Common myeloid progenitor, CD34-positive (primary cell): ENCODE measurements around the gene HDAC6.

ENCODE experiments used
- CTCF ChIA-PET: fragments of 350-600 bp; sonication (Branson Sonifier 250); formaldehyde crosslinking; loops from one replicate; lab custom pipeline; 2021; ENCODE audit warnings: antibody characterized with exemption; lab: Charles Lee
- POLR2A ChIA-PET: fragments of 350-600 bp; sonication (Branson Sonifier 250); formaldehyde crosslinking; loops from one replicate; lab custom pipeline; 2021; ENCODE audit warnings: antibody characterized with exemption; lab: Charles Lee
- DNase-seq, 3 donors: peaks; one replicate each; pipeline versions ENCODE4 v3.0.0 to v3.0.0-alpha.2; 2013
- H3K27ac ChIP-seq, 2 experiments: 1 replicate in 1 of 2; 2 replicates in 1 of 2; pipeline ENCODE4 v1.7.0; 2013; ENCODE audit warnings: inconsistent platforms in 2 of 2, low read length in 2 of 2, mild to moderate bottlenecking in 2 of 2, low read depth in 1 of 2, moderate library complexity in 1 of 2; ENCODE audit not compliant: severe bottlenecking in 2 of 2, insufficient read depth in 1 of 2, poor library complexity in 1 of 2
- H3K27me3 ChIP-seq, 5 experiments: replicated peaks in 2 of 5; 1 replicate in 3 of 5; 2 replicates in 2 of 5; pipeline versions ENCODE4 v1.6.1 to v1.7.0; 2013; ENCODE audit warnings: low read length in 4 of 5, mild to moderate bottlenecking in 2 of 5, moderate library complexity in 2 of 5, inconsistent platforms in 1 of 5; ENCODE audit not compliant: insufficient read depth in 5 of 5, control insufficient read depth in 4 of 5
- H3K36me3 ChIP-seq, 4 experiments: 1 replicate in 2 of 4; 2 replicates in 2 of 4; pipeline versions ENCODE4 v1.6.1 to v1.7.0; 2013; ENCODE audit warnings: low read length in 3 of 4, control low read depth in 1 of 4, mild to moderate bottlenecking in 1 of 4; ENCODE audit not compliant: control insufficient read depth in 4 of 4, insufficient read depth in 4 of 4
- H3K4me1 ChIP-seq, 4 experiments: 1 replicate in 3 of 4; 2 replicates in 1 of 4; pipeline versions ENCODE4 v1.6.1 to v1.7.1; 2013; ENCODE audit warnings: low read length in 3 of 4, mild to moderate bottlenecking in 3 of 4, control low read depth in 1 of 4, inconsistent platforms in 1 of 4, moderate library complexity in 1 of 4; ENCODE audit not compliant: control insufficient read depth in 4 of 4, insufficient read depth in 4 of 4; ENCODE audit errors: control extremely low read depth in 1 of 4
- H3K4me3 ChIP-seq, 7 experiments: 1 replicate in 4 of 7; 2 replicates in 3 of 7; pipeline versions ENCODE4 v1.5.1 to v1.7.0; 2013; ENCODE audit warnings: mild to moderate bottlenecking in 7 of 7, low read length in 6 of 7, moderate library complexity in 6 of 7, inconsistent platforms in 2 of 7, low read depth in 2 of 7, control low read depth in 1 of 7; ENCODE audit not compliant: insufficient read depth in 4 of 7, control insufficient read depth in 1 of 7; ENCODE audit errors: extremely low read depth in 1 of 7
- H3K9me3 ChIP-seq, 5 experiments: 1 replicate in 4 of 5; 2 replicates in 1 of 5; pipeline versions ENCODE4 v1.6.1 to v1.7.1; 2013; ENCODE audit warnings: low read length in 4 of 5, mild to moderate bottlenecking in 2 of 5, inconsistent platforms in 1 of 5, low read depth in 1 of 5, moderate library complexity in 1 of 5; ENCODE audit not compliant: control insufficient read depth in 4 of 5, insufficient read depth in 2 of 5; ENCODE audit errors: control extremely low read depth in 1 of 5
- WGBS: methylation state at CpG from one replicate; pipeline ENCODE4 v1.1.5; 2013; ENCODE audit not compliant: insufficient coverage; 5-methylcytosine and 5-hydroxymethylcytosine counted together

The HDAC6 gene

GRCh38 chrX:48823053-48823452, 21.2 kb downstream of the HDAC6 start:
- Histone ChIP-seq H3K27ac (no peak overlapping the region), H3K36me3 (peaks cover 5 to 60% (median 20%) of the 10 kb centered on the region in 4 experiments), H3K27me3 (peaks cover 0 to 25% (median 2%) of the 10 kb centered on the region in 5 experiments), H3K4me1 (peaks cover 0 to 9% (median under 1%) of the 10 kb centered on the region in 4 experiments), H3K9me3 (peaks cover 0 to 9% (median 0%) of the 10 kb centered on the region in 5 experiments), H3K4me3 (no peak overlapping the region)
- WGBS = 82% methylated on average over 3 of the region's 6 CpGs
- ChIA-PET CTCF (no interaction called here), POLR2A (no interaction called here)
- DNase-seq = no peak

- DNase-seq = no peak
- Histone ChIP-seq H3K27ac (no peak overlapping the region), H3K27me3 (peaks cover 0 to 30% (median 8%) of the 10 kb centered on the region in 5 experiments), H3K9me3 (peaks cover 0 to 9% (median 0%) of the 10 kb centered on the region in 5 experiments), H3K4me3 (no peak overlapping the region), H3K4me1 (peaks cover 0 to 9% (median under 1%) of the 10 kb centered on the region in 4 experiments), H3K36me3 (peaks cover 2 to 49% (median 14%) of the 10 kb centered on the region in 4 experiments)
- CTCF ChIA-PET = no interaction called here
- 92% methylated on average over 5 of the region's 8 CpGs for WGBS
- POLR2A ChIA-PET = no interaction called here
Measured at GRCh38 chrX:48824066-48824465, 22.2 kb downstream of the HDAC6 start.

GRCh38 chrX:48826135-48826875, 24.4 kb downstream of the HDAC6 start, which contains the start of gene ERAS:
ERAS (plus strand) TSS chrX:48826513; CDS start chrX:48829124, 2,611 bp downstream.
- H3K36me3 ChIP-seq = peaks cover 2 to 37% (median 12%) of the 10 kb centered on the region in 4 experiments
- 56% methylated on average over 55 of the region's 67 CpGs for WGBS
- peak within 1 kb of the TSS in 2 of 7 experiments; percentile 16 to 19 for H3K4me3 ChIP-seq
- POLR2A ChIA-PET = no interaction called here
- peaks cover 0 to 10% (median 2%) of the 10 kb centered on the region in 4 experiments for H3K4me1 ChIP-seq
- DNase-seq = peak in 2 of 3 donors; percentile 39
- no peak within 1 kb of the TSS for H3K27ac ChIP-seq
- peaks cover 0 to 9% (median 0%) of the 10 kb centered on the region in 5 experiments for H3K9me3 ChIP-seq
- H3K27me3 ChIP-seq = peaks cover 0 to 52% (median 14%) of the 10 kb centered on the region in 5 experiments
- CTCF ChIA-PET = interaction anchor here (1.2 kb wide), 1 partner anchor 10 kb away, joined by 3 read pairs; no protein-coding TSS in a partner anchor

- DNase-seq = no peak
- CTCF ChIA-PET = no interaction called here
Measured at GRCh38 chrX:48826876-48827653, 25.2 kb downstream of the HDAC6 start.

GRCh38 chrX:48827654-48827968, 25.7 kb downstream of the HDAC6 start:
- ChIA-PET CTCF (no interaction called here), POLR2A (no interaction called here)
- H3K27ac ChIP-seq = no peak overlapping the region
- peaks cover 2 to 27% (median 9%) of the 10 kb centered on the region in 4 experiments for H3K36me3 ChIP-seq
- WGBS = 64% methylated on average over 4 of the region's 4 CpGs
- H3K9me3 ChIP-seq = peaks cover 0 to 9% (median 0%) of the 10 kb centered on the region in 5 experiments
- no peak for DNase-seq
- no peak overlapping the region for H3K4me3 ChIP-seq
- H3K4me1 ChIP-seq = peaks cover 0 to 13% (median 4%) of the 10 kb centered on the region in 4 experiments
- peaks cover 0 to 63% (median 20%) of the 10 kb centered on the region in 5 experiments for H3K27me3 ChIP-seq

More at GRCh38 chrX:48826876-48827653, 25.2 kb downstream of the HDAC6 start:
- H3K4me3 ChIP-seq = peak overlapping the region in 2 of 7 experiments; percentile 16 to 19
- WGBS = 50% methylated on average over 63 of the region's 73 CpGs
- peaks cover 0 to 60% (median 17%) of the 10 kb centered on the region in 5 experiments for H3K27me3 ChIP-seq
- POLR2A ChIA-PET = no interaction called here
- H3K9me3 ChIP-seq = peaks cover 0 to 9% (median 0%) of the 10 kb centered on the region in 5 experiments
- peaks cover 0 to 13% (median 4%) of the 10 kb centered on the region in 4 experiments for H3K4me1 ChIP-seq
- peaks cover 2 to 33% (median 11%) of the 10 kb centered on the region in 4 experiments for H3K36me3 ChIP-seq
- no peak overlapping the region for H3K27ac ChIP-seq

GRCh38 chrX:48829016-48829735, 27.3 kb downstream of the HDAC6 start:
- no peak for DNase-seq
- H3K27me3 ChIP-seq = peaks cover 2 to 78% (median 23%) of the 10 kb centered on the region in 5 experiments
- H3K4me1 ChIP-seq = peaks cover 0 to 13% (median 4%) of the 10 kb centered on the region in 4 experiments
- POLR2A ChIA-PET = no interaction called here
- peaks cover 0 to 9% (median 0%) of the 10 kb centered on the region in 5 experiments for H3K9me3 ChIP-seq
- no peak overlapping the region for H3K4me3 ChIP-seq
- H3K36me3 ChIP-seq = peaks cover 0 to 13% (median 3%) of the 10 kb centered on the region in 4 experiments
- CTCF ChIA-PET = interaction anchor here (1.1 to 1.6 kb wide), 2 partner anchors 18 to 61 kb away, joined by 3 read pairs; no protein-coding TSS in a partner anchor
- no peak overlapping the region for H3K27ac ChIP-seq
- WGBS = 91% methylated on average over 24 of the region's 24 CpGs
